ENCODE data around the gene UBA1. TPM values are rescaled to one million over a fixed set of nuclear protein-coding genes. Genes with fewer than 3 reads are reported as not detected.

The UBA1 gene
- total and polyA plus RNA-seq, 2 of the 8 experiments (the other 6 are each of a cell fraction or from before 2014, with no cell fraction given): 313 to 458 TPM

- DNase-seq (ENCODE audit: low read depth in 1 of 2, low spot score in 2 of 2): no peak
- ChIA-PET POLR2A (ENCODE audit: partially characterized antibody) (interaction anchor here (1.1 to 1.8 kb wide), 4 partner anchors 9 to 299 kb away, joined by 3 to 5 read pairs (median 4); no protein-coding TSS in a partner anchor), CTCF (ENCODE audit: partially characterized antibody) (no interaction called here)
- no peak overlapping the region for H2AFZ ChIP-seq (ENCODE audit: low read length)
- no peaks in the 10 kb centered on the region for H3K27me3 ChIP-seq (replicated peaks in 1 of 4; ENCODE audit: control insufficient read depth in 3 of 4, extremely low read depth in 1 of 4, insufficient read depth in 3 of 4, low read length in 3 of 4)
- H3K14ac ChIP-seq (ENCODE audit: insufficient read length): no peak overlapping the region
- no peak overlapping the region for H2BK15ac ChIP-seq (ENCODE audit: low read length)
- no peak overlapping the region for H3K18ac ChIP-seq (ENCODE audit: extremely low read depth, low read length)
- H4K20me1 ChIP-seq (replicated peaks in 1 of 2; ENCODE audit: control insufficient read depth in 1 of 2, insufficient read depth in 2 of 2, low read length in 2 of 2): peaks cover 9 to 30% of the 10 kb centered on the region in 2 experiments
- WGBS, 2 experiments (ENCODE audit: extremely low coverage in 1 of 2, insufficient coverage in 1 of 2, insufficient read length in 1 of 2, insufficient replicate concordance in 2 of 2, low coverage in 1 of 2, low lambda C conversion rate in 2 of 2, missing lambda C conversion rate in 1 of 2): 93% methylated on average over 14 of the region's 17 CpGs; no CpG with 5 or more reads in 1 of the 2 experiments
- no peak overlapping the region for H3K23ac ChIP-seq (ENCODE audit: insufficient read length)
- H3K79me2 ChIP-seq (ENCODE audit: control insufficient read depth in 1 of 2, insufficient read depth in 2 of 2, low read length in 2 of 2): peaks cover 19 to 30% of the 10 kb centered on the region in 2 experiments
- H2BK12ac ChIP-seq (ENCODE audit: low read depth, low read length): no peak overlapping the region
- H2BK5ac ChIP-seq (ENCODE audit: low read depth, low read length): no peak overlapping the region
- H2AK5ac ChIP-seq (ENCODE audit: low read depth, low read length): no peak overlapping the region
- H3K4me3 ChIP-seq (ENCODE audit: extremely low read depth in 1 of 4, insufficient read depth in 2 of 4, low read depth in 3 of 4, low read length in 4 of 4): no peak overlapping the region
- peaks cover 9 to 61% (median 38%) of the 10 kb centered on the region in 4 experiments; a peak in 7 of 8 replicates for H3K36me3 ChIP-seq (ENCODE audit: control insufficient read depth in 2 of 4, insufficient read depth in 4 of 4, low read length in 3 of 4)
- no peaks in the 10 kb centered on the region for H3K9me3 ChIP-seq (ENCODE audit: insufficient read depth in 2 of 2, low read depth in 1 of 2, low read length in 1 of 2)
- no peak overlapping the region for H2BK120ac ChIP-seq (replicated peaks; ENCODE audit: low read depth, low read length)
- H3K79me1 ChIP-seq (ENCODE audit: low read depth, low read length): peaks cover 2% of the 10 kb centered on the region; the same call in 1 of the 2 replicates
- no peak overlapping the region for H3K56ac ChIP-seq (replicated peaks; ENCODE audit: insufficient read length, low read depth, low read length)
- H4K5ac ChIP-seq (ENCODE audit: insufficient read length, low read depth, low read length): no peak overlapping the region
- no peak overlapping the region for H3K4me2 ChIP-seq (ENCODE audit: insufficient read depth in 1 of 2, low read depth in 2 of 2, low read length in 2 of 2)
- peaks cover 0 to 8% (median 1%) of the 10 kb centered on the region in 4 experiments; a peak in 3 of 7 replicates for H3K4me1 ChIP-seq (replicated peaks in 1 of 4; ENCODE audit: control insufficient read depth in 3 of 4, insufficient read depth in 4 of 4, low read length in 3 of 4)
- peaks cover 5% of the 10 kb centered on the region; the same call in 1 of the 2 replicates for H3K23me2 ChIP-seq (ENCODE audit: low read depth, low read length)
- no peak for FAIRE-seq
- H3K9ac ChIP-seq (replicated peaks in 1 of 4; ENCODE audit: extremely low read depth in 1 of 4, low read depth in 3 of 4, low read length in 3 of 4): no peak overlapping the region
- H2BK20ac ChIP-seq (ENCODE audit: low read length): no peak overlapping the region
- H4K8ac ChIP-seq (ENCODE audit: extremely low read depth, insufficient read depth, low read length): no peak overlapping the region; the same call in 1 of the 2 replicates
- no peak overlapping the region for H3K27ac ChIP-seq (ENCODE audit: low read depth, low read length)
- H3K4ac ChIP-seq (replicated peaks; ENCODE audit: insufficient read length, low read depth, low read length): no peak overlapping the region
- no peak overlapping the region for H4K91ac ChIP-seq (replicated peaks; ENCODE audit: insufficient read length, low read length)
- no peak for TF ChIP-seq RFX5 (IDR thresholded peaks at IDR 0.05; ENCODE audit: borderline replicate concordance, low read depth, low read length)
- no peak for TF ChIP-seq NRF1 (IDR thresholded peaks at IDR 0.05; ENCODE audit: low read depth, low read length)
- TF ChIP-seq POLR2AphosphoS5 (IDR thresholded peaks at IDR 0.05; ENCODE audit: low read depth, low read length): no peak
- TF ChIP-seq TAF1 (IDR thresholded peaks at IDR 0.05; ENCODE audit: low read depth, low read length): no peak
- no peak for TF ChIP-seq FOSL1 (IDR thresholded peaks at IDR 0.05; ENCODE audit: insufficient read depth, low read depth, low read length)
- TF ChIP-seq KDM5A (IDR thresholded peaks at IDR 0.05; ENCODE audit: low read length): no peak
- no peak for TF ChIP-seq CHD2 (IDR thresholded peaks at IDR 0.05; ENCODE audit: low read length)
- no peak for TF ChIP-seq HDAC6 (IDR thresholded peaks at IDR 0.05; ENCODE audit: low read depth, low read length)
- no peak for TF ChIP-seq SP1 (IDR thresholded peaks at IDR 0.05; ENCODE audit: low read depth, low read length)
Observed at GRCh38 chrX:47224266-47224895, 30.8 kb downstream of the UBA1 start.

Data from H1 (cell line).